ENCODE data around the gene ZNF736.
"Not testable (repeated sequence)": the region's sequence is repeated elsewhere in the genome, so short reads cannot be mapped to it uniquely, and the experiment has no call there.

ZNF736 gene

GRCh38 chr7:64313740-64314491, at the start of gene ZNF736:
ZNF736 (plus strand) TSS chr7:64313961; CDS start chr7:64314151, 190 bp downstream.
- peak; percentile 95 for DNase-seq

- DNase-seq = no peak
Measured at GRCh38 chr7:64266341-64266919, 47.3 kb upstream of the ZNF736 start.

DNA sequence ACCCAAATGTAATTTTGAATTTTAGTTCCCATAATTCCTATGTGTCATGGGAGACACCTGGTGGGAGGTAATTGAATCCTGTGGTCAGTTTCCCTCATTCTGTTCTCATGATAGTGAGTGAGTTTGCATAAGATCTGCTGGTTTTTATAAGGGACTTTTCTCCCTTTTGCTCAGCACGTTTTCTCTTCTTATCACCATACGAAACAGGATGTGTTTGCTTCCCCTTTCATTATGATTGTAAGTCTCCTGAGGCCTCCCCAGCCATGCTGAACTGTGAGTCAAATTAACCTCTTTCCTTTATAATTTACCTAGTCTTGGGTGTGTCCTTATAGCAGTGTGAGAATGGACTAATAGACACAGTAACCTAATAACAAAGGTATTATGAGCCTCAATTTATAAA, 36.1 kb upstream of the ZNF736 start:
- DNase-seq = no peak

DNA sequence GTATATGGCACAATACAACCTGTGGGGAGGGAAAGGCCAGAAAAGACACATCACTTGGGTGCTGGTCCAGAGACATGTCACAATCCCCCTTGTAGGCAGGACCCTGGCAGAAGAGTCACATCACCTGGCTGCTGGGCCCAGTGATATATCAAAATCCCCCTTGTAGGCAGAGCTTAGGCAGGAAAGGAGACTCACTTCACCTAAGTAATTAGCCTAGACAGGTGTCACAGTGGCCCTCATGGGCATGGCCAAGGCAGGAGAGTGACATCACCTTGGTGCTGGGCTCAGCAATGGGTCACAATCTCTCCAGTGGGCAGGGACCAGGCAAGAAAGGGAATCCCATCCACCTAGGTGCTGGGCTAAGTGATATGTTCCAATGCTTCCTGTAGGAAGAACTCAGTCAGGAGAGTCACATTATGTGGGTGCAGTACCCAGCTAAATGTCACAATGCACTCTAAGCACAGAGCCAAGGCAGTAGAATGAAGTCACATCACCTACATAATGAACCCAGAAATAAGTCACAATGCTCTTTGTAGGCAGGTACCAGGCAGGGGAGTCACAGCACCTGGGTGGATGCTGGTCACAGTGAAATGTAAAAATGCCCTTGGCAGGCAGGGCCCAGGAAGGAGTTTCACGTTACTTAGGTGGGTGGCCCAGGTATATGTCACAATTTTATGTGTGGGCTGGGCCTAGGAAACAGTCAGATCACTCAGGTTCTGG, 18.9 kb upstream of the ZNF736 start:
- no peak for DNase-seq

GRCh38 chr7:64297418-64297817, 16.3 kb upstream of the ZNF736 start:
- not testable (repeated sequence) for DNase-seq

DNA sequence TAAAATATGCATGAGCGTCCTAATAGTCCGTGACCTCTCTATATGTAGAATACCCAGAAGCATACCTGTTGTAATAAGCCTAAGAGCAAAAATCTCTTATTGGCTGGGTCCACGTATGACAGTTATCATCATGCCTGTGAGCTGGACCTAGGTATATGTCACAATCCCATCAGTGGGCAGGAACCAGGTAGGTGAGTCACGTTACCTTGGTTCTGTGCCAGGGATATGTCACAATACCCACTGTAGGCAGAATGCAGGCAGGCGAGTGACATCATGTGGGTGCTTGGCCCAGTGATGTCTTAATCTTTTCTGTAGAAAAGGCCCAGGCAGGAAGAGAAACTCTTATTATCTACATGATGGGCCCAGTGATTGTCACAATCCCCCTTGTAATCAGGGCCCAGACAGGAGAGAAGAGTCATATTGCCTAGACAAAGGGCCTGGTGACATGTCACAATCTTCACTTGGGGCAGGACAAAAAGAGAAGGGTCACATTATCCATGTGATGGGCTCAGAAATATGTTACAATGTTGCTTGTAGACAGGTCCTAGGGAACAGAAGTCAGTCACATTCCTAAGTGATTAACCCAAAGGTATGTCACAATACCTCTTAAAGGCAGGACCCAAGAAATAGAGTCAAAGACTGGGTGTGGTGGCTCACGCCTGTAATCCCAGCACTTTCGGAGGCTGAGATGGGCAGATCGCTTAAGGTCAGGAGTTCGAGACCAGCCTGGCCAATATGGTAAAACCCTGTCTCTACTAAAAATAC, 12.9 kb upstream of the ZNF736 start:
- DNase-seq = no peak

DNA sequence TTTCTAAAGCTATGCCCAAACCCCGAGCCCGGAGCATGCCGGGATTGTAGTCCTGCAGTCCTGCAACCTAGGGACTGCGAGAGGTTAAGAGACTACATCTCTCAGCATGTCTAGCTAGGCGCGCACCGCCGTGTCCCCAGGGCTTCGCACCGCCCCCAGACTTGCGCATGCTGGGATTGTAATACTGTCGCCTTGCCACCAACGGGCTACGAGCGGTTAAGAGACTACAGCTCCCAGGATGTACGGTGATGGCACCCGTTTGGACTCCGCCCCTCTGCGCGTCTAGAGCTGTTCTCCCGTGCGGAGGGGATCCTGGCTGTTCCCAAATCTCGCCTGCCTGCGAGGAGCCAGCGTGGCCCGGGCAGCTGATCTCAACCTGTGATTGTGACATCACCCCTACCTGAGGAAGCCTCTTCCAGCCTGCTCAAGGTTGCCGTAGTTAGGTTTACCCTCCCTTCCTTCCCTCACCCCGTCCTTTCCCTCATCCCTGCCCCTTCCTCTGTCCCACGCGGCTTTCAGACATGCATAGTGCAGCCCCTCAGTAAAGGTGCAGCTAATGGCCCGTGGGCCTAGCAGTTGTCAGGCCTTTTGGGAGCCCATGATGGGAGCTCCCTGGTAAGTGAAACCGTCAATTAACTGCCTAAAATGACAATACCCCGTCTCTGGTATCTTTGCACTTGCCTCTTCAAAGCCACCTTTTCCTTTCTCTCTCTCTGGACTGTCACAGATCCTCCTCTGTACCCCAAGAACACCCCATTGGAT, 6.3 kb upstream of the ZNF736 start:
- peak; percentile 93 for DNase-seq

DNA sequence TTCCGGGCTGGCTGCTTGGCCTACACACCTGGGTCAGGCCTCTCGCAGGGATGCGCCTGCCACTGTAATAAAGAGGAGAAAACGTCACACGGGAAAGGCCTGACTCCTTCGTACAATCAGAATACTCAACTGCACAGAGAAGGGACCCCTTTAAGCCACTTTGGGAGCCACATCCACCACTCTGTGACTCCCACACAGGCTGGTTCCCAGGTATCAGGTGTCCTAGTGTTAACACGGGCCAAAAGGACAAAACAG, 5.8 kb upstream of the ZNF736 start:
- DNase-seq = no peak

DNA sequence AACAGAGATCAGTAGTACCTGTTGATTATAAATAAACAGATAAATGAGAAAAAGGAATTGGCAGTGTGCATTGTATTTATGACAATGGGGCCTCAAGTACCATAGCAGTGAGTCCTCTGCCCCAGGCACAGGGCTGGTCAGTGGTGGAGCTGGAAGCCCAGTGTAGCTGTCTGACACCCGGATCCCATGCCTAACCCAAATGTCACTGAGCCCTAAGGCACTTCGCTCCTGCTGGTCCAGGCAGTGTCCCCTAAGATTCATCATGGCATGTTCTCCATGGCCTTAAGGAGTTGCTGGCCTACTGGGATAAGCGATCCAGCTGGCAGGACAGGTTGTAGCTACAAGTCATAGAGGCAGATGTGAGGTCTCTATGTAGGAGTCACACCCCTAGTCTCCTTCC, 3.3 kb upstream of the ZNF736 start:
- no peak for DNase-seq

- no peak for DNase-seq
Measured at GRCh38 chr7:64312826-64313225, 935 bp upstream of the ZNF736 start.

GRCh38 chr7:64314566-64314965, 805 bp downstream of the ZNF736 start:
- DNase-seq = no peak

- DNase-seq = not testable (repeated sequence)
Measured at GRCh38 chr7:64316031-64316742, 2.4 kb downstream of the ZNF736 start.

DNA sequence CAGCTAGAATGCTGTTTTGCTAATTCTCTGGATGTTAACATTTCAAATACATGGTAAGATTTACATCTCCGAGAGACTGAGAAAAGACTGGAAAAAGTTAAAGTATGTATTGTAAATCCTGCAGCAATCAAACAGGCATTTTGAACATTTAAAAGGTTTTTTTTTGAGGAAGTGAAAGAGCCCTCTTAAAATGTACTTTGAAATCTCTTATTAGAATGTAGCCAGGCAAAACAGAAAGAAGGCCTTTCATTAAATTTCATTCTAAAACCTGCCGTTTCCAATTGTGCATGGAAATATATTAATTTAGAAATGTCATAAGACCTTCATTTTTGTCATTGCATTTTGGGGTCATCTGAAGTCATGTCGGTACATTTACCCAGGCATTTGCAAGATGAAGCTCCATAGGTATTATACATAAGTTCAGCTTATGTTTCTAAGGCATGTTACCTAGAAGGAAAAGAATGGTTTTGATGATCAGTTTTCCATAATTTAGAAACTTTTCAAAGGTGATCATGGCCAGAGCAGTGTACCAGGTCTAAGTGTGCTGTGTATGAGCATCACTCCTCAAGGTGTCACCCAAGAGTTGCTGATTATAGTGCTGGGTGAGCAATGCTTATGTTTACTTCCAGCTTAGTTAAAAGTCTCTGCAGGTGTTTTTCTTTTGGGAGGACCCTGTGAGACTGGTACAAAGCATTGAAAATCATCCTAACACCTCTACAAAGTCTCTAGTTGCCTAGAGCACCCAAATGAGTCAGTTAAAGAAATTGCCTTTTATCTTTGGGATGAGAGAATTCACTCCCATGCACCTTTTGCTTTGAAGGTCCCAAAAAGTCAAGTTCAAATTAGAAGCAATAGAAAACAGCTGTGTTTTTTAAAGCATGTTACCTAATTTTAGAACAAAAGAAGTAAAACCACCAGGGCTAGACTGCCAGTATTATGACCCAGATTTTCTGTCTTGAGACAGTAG, 7.1 kb downstream of the ZNF736 start:
- DNase-seq = peak; percentile 21

DNA sequence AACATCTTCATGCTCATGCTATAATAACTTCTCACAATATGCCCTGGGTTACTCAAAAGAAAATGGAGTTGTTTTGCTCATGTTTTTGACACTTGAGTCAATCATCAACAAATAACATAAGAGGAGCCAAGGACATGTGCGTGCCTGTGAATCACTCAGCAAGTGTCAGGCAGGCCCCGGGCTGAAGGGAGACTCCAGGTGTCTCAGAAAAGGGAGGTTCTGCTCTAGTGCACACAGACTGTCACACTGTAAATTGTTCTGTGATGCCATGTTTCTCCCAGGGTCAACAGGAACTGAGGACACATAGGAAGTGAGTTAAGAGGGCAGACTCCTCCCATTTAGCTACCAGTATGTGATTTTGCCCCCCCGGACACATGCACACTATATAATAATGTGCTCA, 10.4 kb downstream of the ZNF736 start:
- not testable (repeated sequence) for DNase-seq

GRCh38 chr7:64348713-64349210, 35.0 kb downstream of the ZNF736 start:
- not testable (repeated sequence) for DNase-seq

- no peak for DNase-seq
Measured at GRCh38 chr7:64359543-64359942, 45.8 kb downstream of the ZNF736 start.

- DNase-seq = no peak
Measured at GRCh38 chr7:64371116-64371515, 57.4 kb downstream of the ZNF736 start.

DNA sequence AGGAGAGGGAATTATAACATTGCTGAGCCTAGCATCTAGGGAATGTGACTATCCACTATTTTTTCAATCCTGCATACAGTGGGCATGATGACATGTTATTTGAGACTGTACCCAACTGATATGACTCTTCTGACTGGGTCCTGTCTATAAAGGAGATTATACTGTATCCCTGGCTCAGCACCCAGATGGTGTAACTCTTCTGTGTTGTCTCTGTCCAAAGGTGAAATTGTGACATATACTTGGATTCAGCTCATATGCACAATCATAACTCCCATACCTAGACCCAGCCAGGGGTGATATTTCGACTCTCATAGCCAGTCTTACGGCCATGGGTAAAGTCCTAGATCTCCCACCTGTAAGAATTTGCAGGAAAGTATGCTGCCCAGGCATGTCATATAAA, 59.3 kb downstream of the ZNF736 start:
- DNase-seq = no peak

- DNase-seq = no peak
Measured at GRCh38 chr7:64400401-64400800, 86.6 kb downstream of the ZNF736 start.

All from inflammatory macrophage treated with lipopolysaccharide for 4 hours (primary cell).